ENCODE results near the gene GNB5. TPM values are rescaled to one million over a fixed set of nuclear protein-coding genes. Genes with fewer than 3 reads are reported as not detected.

GNB5 gene
- total and polyA plus RNA-seq, 2 of the 13 experiments (the other 11 are each of a cell fraction or from before 2014, with no cell fraction given): 13.7 to 14.4 TPM

- TF ChIP-seq KIAA2018 (CRISPR knock-in tag; IDR thresholded peaks at IDR 0.05; ENCODE audit: borderline replicate concordance) (no peak), ZFP62 (CRISPR knock-in tag; IDR thresholded peaks at IDR 0.05) (no peak), RAD51 (IDR thresholded peaks at IDR 0.05; ENCODE audit: borderline replicate concordance) (no peak), KLF9 (CRISPR knock-in tag; IDR thresholded peaks at IDR 0.05; ENCODE audit: low read depth) (no peak; the same call in 1 of the 2 replicates), RNF219 (CRISPR knock-in tag; IDR thresholded peaks at IDR 0.05) (no peak), ZNF260 (CRISPR knock-in tag; IDR thresholded peaks at IDR 0.05; ENCODE audit: borderline replicate concordance, low read depth) (no peak), KDM4B (CRISPR knock-in tag; IDR thresholded peaks at IDR 0.05) (no peak), CAMTA2 (CRISPR knock-in tag; IDR thresholded peaks at IDR 0.05; ENCODE audit: borderline replicate concordance) (no peak), ARNT2 (CRISPR knock-in tag; IDR thresholded peaks at IDR 0.05; ENCODE audit: low read depth) (no peak), SNAPC4 (CRISPR knock-in tag; IDR thresholded peaks at IDR 0.05) (no peak)
These were observed 75.4 kb downstream of the GNB5 start (continued) for GRCh38 chr15:52115598-52116427.

All from HepG2 (cell line).